GM18907 (cell line): ENCODE data around the gene OR2M3.
"Not testable (repeated sequence)": the region's sequence is repeated elsewhere in the genome, so short reads cannot be mapped to it uniquely, and the experiment has no call there.

Experiments
- ATAC-seq: cut with Tn5 transposase; IDR thresholded peaks from one replicate; pipeline ENCODE4 v1.9.1; 2021; ENCODE audit warnings: mild to moderate bottlenecking, moderate library complexity; ENCODE audit not compliant: unreplicated experiment

Gene OR2M3

GRCh38 chr1:248196965-248197364 is at the start of gene OR2M3:
Gene OR2M3 (plus strand): TSS chr1:248197265. CDS start chr1:248203068, 5,803 bp downstream.
- no peak for ATAC-seq

- no peak for ATAC-seq
Measured at GRCh38 chr1:248152056-248152827, 44.8 kb upstream of the OR2M3 start.

- no peak for ATAC-seq
Measured at GRCh38 chr1:248155927-248156326, 41.1 kb upstream of the OR2M3 start.

GRCh38 chr1:248158758-248159157 is 38.3 kb upstream of the OR2M3 start:
- ATAC-seq = no peak

GRCh38 chr1:248164031-248164430 is 33.0 kb upstream of the OR2M3 start:
- no peak for ATAC-seq

GRCh38 chr1:248165186-248165585 is 31.9 kb upstream of the OR2M3 start:
- no peak for ATAC-seq

GRCh38 chr1:248174521-248174920 is 22.5 kb upstream of the OR2M3 start, which contains the start of gene OR2M2:
Gene OR2M2 (plus strand): TSS chr1:248174821. CDS start chr1:248179986, 5,165 bp downstream.
- ATAC-seq = no peak

- ATAC-seq = peak; percentile 58
Measured at GRCh38 chr1:248183996-248184395, 13.1 kb upstream of the OR2M3 start.

GRCh38 chr1:248187363-248187762 is 9.7 kb upstream of the OR2M3 start:
- ATAC-seq = no peak

GRCh38 chr1:248189026-248189425 is 8.0 kb upstream of the OR2M3 start:
- ATAC-seq = no peak

GRCh38 chr1:248194117-248194516 is 2.9 kb upstream of the OR2M3 start:
- no peak for ATAC-seq

- no peak for ATAC-seq
Measured at GRCh38 chr1:248215880-248216279, 18.8 kb downstream of the OR2M3 start.

- ATAC-seq = no peak
Measured at GRCh38 chr1:248225537-248225936, 28.5 kb downstream of the OR2M3 start.

- no peak for ATAC-seq
Measured at GRCh38 chr1:248229360-248229908, 32.4 kb downstream of the OR2M3 start.

GRCh38 chr1:248231117-248231516 is 34.1 kb downstream of the OR2M3 start, which contains the start of gene OR2M4:
Gene OR2M4 (plus strand): TSS chr1:248231417. CDS start chr1:248238929, 7,512 bp downstream.
- no peak for ATAC-seq

GRCh38 chr1:248239478-248239877 is 42.4 kb downstream of the OR2M3 start:
- no peak for ATAC-seq

- peak; percentile 90 for ATAC-seq
Measured at GRCh38 chr1:248243204-248243603, 46.1 kb downstream of the OR2M3 start.

GRCh38 chr1:248259309-248259708 is 62.2 kb downstream of the OR2M3 start:
- not testable (repeated sequence) for ATAC-seq
